DMS153 treated with DMSO at 0.1 percent for 48 hours (cell line): ENCODE data around the gene FOXO1.
A peak's percentile ranks its signal among the peaks of the same experiment; 100 is the strongest.

ENCODE experiments used
- DNase-seq: peaks from one replicate; lab custom pipeline; 2025; ENCODE audit not compliant: unreplicated experiment; lab: John Stamatoyannopoulos, UW

The FOXO1 gene

GRCh38 chr13:40552895-40553294 lies 113.5 kb downstream of the FOXO1 start:
- DNase-seq = no peak

DNA sequence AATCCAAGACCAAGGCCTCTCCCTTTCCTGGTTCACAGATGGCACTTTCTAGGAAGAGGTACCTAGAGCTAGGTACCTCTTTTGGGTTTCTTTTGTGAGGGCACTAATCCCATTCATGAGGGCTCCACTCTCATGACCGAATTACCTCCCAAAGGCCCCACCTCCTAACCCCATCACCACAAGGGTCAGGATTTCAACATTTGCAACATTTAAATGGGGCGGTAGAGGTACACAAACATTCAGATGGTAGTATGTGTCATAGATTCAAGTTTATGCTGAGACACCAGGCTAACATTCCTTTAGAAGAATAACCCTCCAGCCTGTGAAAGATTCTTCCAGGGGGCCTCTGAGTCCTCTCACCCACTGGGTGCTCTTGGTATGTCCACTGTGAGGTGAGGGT lies 116.3 kb downstream of the FOXO1 start:
- DNase-seq = no peak

DNA sequence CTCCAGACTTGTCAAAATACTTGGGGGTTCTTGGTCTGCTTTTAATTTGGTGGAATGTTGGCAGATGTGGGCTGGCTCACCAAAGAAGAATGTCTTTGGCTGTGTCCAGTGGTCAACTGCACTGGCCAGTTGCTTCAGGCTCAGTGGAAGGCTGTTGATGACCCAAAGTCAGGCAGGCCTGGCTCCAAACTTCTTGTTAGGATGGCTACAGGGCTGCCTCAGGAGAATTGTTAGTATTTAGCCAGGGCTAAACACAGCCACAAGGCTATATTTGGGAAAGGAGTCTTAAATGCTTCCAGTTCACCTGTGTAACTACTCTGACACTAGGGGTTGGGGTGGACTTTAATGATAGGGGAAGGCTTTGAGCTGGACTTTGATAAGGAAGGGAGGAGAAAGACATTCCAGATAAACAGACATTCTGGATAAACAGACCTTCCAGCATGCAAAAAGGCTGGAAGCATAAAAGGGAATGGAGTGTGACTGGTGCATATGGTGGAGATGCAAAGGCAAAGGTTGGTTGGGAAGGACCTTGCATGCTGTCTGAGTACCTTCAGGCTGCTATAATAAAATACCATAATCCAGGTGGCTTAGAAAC lies 116.8 kb downstream of the FOXO1 start:
- no peak for DNase-seq

GRCh38 chr13:40547591-40548315 lies 118.7 kb downstream of the FOXO1 start:
- no peak for DNase-seq

- DNase-seq = no peak
Measured at GRCh38 chr13:40546047-40546446, 120.4 kb downstream of the FOXO1 start.

- DNase-seq = peak; percentile 11
Measured at GRCh38 chr13:40540328-40541044, 126.0 kb downstream of the FOXO1 start.

DNA sequence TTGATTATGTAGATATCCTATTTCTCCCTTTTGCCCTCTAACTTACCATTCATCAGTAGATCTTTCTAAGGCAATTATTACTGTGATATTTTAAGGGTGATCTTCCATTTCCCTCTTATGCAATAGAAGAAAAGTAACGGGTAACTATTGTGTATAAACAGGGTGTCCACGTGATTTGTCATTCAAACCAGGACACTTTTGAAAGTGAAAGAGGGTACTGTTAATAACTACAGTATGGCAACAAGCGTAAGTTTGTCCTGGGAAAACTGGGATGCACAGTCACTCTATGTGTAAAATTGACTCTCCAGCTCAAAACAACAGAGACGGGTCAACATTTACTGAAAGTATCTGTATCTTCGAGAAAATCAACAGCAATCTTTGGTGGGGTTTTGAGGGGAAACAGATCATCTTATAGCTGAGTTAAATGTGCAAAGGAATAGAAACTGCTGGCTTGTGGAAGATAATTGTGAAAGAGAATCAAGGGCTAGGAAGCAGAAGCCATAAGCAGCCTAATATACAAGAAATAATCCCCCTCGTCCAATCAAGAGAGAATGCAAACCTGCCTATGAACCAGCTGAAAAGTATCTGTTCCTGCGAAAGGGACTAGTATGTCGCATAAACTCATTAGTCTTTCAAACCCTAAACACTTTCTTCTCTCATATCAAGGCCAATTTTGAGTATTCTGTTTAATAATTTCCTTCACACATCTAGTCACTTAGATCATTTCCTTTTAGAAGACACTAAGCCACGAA lies 126.7 kb downstream of the FOXO1 start:
- no peak for DNase-seq

GRCh38 chr13:40537146-40537895 lies 129.1 kb downstream of the FOXO1 start:
- no peak for DNase-seq

DNA sequence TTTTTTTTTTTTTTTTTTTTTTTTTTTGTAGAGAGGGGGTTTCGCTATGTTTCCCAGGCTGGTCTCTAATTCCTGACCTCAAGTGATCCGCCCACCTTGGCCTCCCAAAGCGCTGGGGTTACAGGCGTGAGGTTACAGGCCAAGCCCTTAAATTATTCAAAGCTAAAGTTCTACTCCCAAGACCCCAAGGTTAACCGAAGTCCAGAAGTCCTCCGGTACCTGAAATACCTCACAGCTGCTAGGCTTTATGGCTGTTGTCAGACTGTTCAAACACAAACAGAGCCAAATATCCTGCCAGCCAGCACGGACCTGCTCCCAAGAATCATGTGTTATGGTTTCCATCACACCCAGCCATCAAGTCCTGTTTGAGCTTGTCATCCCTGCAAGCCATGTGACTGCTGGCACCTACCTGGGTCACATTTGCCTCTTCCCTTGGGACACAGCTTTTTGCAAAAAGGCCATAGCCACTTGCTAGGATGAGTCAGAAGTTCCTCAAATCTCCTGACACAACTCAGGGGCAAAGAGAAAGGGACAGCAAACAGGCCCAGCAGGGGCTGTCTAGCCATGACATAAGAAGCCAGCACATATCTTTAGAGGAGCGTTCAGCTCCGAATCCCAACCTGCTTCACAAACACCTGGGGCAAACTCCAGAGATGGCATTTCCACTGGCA lies 129.9 kb downstream of the FOXO1 start:
- DNase-seq = peak; percentile 57

DNA sequence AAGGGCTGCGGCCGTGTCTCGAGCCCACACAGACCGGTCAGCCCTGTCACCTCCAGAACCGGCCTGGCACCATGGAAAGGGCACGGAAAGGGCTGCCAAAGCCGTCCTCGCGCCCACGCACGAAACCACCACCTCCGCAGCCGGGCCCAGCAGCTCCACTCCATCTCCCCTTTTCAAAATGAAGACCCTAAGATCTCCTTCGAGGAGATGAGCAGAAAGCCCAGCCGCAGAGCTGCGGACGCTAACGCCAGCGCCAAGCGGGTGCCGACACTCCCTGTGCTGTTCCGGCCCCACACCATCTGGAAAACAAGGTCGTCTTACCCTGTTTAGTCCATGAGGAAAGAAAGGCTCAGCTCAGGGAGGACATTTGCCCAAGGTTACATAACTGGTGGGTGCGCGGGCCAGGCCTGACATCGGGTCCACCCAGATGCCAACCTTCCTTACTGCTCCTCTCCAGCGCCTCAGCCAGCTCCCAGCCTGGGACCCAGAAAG lies 131.1 kb downstream of the FOXO1 start:
- no peak for DNase-seq

GRCh38 chr13:40534456-40534855 lies 132.0 kb downstream of the FOXO1 start:
- DNase-seq = no peak

- DNase-seq = no peak
Measured at GRCh38 chr13:40533072-40533471, 133.4 kb downstream of the FOXO1 start.

DNA sequence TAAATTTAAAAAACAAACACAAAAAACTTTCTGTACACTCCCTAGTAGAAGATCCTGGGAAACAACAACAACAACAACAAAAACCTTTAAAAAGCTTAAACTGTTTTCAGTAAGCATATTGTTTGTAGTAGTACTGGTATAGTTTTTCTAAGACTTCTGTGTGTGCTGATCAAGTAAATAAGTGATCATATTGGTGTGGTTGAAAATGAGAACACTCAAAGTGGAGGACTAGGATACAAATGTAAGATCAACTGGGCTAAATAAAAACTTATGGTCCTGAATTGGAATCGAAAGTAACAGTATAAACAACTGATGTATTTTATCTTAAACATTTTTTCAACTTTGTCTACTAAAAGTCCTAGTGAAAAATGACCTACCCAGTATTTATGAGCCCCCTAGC lies 135.5 kb downstream of the FOXO1 start:
- no peak for DNase-seq

DNA sequence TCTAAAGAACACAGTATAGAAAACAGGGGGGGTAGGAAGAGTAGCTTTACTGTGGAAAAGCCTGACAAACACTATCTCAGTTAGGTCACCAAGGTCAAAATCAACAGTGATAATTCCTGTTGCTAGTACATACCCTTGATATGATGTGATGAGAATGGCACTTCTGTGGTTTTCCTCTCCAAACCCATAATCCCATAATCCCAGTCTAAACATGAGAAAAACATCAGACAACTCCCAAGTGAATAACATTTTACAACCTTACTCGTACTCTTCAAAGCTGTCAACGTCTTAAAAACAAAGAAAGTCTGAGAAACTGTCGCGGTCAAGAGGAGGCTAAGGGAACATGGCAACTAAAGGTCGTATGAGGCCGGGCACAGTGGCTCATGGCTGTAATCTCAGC lies 137.6 kb downstream of the FOXO1 start:
- DNase-seq = no peak

DNA sequence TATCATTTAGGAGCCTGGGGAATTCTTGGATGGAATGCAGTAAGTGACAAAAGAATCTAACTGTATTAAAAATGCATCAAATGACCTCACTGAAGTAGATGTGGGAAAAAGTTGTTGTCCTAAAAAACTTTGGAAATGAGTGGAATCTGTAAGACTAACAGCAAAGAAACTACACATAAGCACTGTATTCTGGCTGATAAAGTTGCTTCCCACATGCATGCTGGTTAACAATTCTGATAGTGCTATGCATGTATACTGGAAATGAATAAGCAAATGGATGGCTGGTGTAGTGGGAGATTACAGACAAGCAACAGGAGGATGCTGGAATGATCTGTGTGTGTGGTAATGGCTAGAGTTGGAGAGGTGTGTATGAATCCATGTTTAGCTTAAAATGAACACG lies 138.5 kb downstream of the FOXO1 start:
- no peak for DNase-seq

- DNase-seq = no peak
Measured at GRCh38 chr13:40522282-40522681, 144.2 kb downstream of the FOXO1 start.

DNA sequence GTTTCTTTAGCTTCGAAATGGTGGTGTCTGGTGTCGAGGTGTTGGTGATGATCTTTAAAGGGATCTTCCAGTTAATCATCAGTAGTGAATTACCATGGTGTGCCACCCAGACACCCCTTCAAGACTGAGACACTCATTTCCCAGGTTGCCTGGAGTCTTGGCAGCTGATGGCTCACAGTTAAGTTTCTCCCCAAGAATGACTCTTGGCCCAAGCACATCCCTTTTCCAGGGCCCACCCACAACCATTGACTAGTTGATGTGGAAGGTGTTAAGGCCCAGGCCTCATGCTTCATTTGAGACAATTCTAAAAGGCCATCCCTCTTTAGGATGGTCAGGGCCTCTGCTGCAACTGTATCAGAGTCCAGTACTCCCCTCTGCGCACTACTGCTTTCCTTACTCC lies 145.5 kb downstream of the FOXO1 start:
- DNase-seq = no peak

GRCh38 chr13:40519637-40520036 lies 146.8 kb downstream of the FOXO1 start:
- no peak for DNase-seq

DNA sequence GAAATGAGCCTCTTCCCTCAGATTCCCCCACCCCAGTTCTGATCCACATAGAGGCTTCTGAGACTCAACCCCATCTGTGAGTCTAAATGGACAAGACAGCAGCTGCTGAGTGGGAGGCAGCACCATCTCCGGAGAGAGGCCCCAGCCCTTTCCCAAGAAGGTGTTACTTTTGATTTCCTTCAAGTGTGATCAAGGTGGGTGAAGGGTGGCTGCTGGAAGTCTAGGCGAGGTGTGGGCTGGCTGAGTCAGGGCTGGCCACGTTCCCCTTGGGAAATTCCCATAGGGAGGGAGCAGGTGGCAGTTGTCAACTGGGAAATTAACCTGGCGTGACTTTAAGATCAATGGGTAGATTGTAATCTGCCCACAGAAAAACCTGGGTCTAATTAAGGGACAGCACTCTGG lies 148.0 kb downstream of the FOXO1 start:
- no peak for DNase-seq
